Osteoblast (primary cell): Measurements from ENCODE around the gene SMCR8. TPM values are rescaled to one million over a fixed set of nuclear protein-coding genes. Genes with fewer than 3 reads are reported as not detected.

Experiments used
- DNase-seq: peaks from one replicate; pipeline ENCODE4 v3.0.0; 2011; ENCODE audit warnings: low spot score, mixed read lengths; ENCODE audit not compliant: insufficient read length; ENCODE audit errors: missing footprints
- H2AFZ ChIP-seq: 2 replicates; pipeline ENCODE4 v1.6.0; 2011; ENCODE audit warnings: mild to moderate bottlenecking, low read length
- H3K27ac ChIP-seq: 2 replicates; pipeline ENCODE4 v1.5.1; 2011; ENCODE audit warnings: mild to moderate bottlenecking, low read depth, low read length, moderate library complexity
- H3K27me3 ChIP-seq: 2 replicates; pipeline ENCODE4 v1.6.0; 2012; ENCODE audit warnings: mild to moderate bottlenecking, control low read depth, inconsistent platforms, low read length, moderate library complexity; ENCODE audit not compliant: insufficient read depth
- H3K36me3 ChIP-seq: 2 replicates; pipeline ENCODE4 v1.5.1; 2011; ENCODE audit warnings: mild to moderate bottlenecking, low read length, control low read depth, moderate library complexity; ENCODE audit not compliant: insufficient read depth
- H3K4me1 ChIP-seq: 2 replicates; pipeline ENCODE4 v1.5.1; 2011; ENCODE audit warnings: mild to moderate bottlenecking, low read length, control low read depth, moderate library complexity; ENCODE audit not compliant: insufficient read depth
- H3K4me2 ChIP-seq: 2 replicates; pipeline ENCODE4 v1.6.0; 2011; ENCODE audit warnings: mild to moderate bottlenecking, low read length; ENCODE audit not compliant: insufficient read depth
- H3K4me3 ChIP-seq: fragments of 200-600 bp; sonication (generic); 3 replicates; pipeline ENCODE4 v1.5.1; 2012; ENCODE audit warnings: mild to moderate bottlenecking, low read length, inconsistent platforms; ENCODE audit not compliant: insufficient read depth
- H3K79me2 ChIP-seq: 2 replicates; pipeline ENCODE4 v1.6.0; 2012; ENCODE audit warnings: mild to moderate bottlenecking, low read length, control low read depth, inconsistent platforms; ENCODE audit not compliant: insufficient read depth
- H3K9me3 ChIP-seq: 2 replicates; pipeline ENCODE4 v1.5.1; 2011; ENCODE audit warnings: low read depth, low read length, control low read depth
- H4K20me1 ChIP-seq: 2 replicates; pipeline ENCODE4 v1.6.0; 2012; ENCODE audit warnings: mild to moderate bottlenecking, low read length, control low read depth; ENCODE audit not compliant: insufficient read depth
- CTCF ChIP-seq: IDR thresholded peaks from 2 replicates; pipeline ENCODE4 v1.5.1; 2011; ENCODE audit warnings: mild to moderate bottlenecking, low read depth, low read length, moderate library complexity; ENCODE audit errors: extremely low read depth
- total RNA-seq: library from RNA; depleted of rRNA; stranded (reverse); fragments of >200 nt; gene quantifications from 2 replicates; pipeline ENCODE4 v1.2.3, GENCODE V29; 2012

Gene SMCR8
- total RNA-seq, 1 donor, result 22.1 TPM

GRCh38 chr17:18374216-18374615 lies 59.1 kb downstream of the SMCR8 start:
- no peak overlapping the region for H3K4me2 ChIP-seq
- H3K9me3 ChIP-seq, result peaks cover 2% of the 10 kb centered on the region
- no peaks in the 10 kb centered on the region for H3K79me2 ChIP-seq
- H3K36me3 ChIP-seq, result no peaks in the 10 kb centered on the region
- no peaks in the 10 kb centered on the region for H4K20me1 ChIP-seq
- no peak overlapping the region for H3K27ac ChIP-seq
- H3K4me3 ChIP-seq, result no peak overlapping the region
- peaks cover 6% of the 10 kb centered on the region for H3K27me3 ChIP-seq
- no peaks in the 10 kb centered on the region for H3K4me1 ChIP-seq
- DNase-seq, result no peak
- no peak for TF ChIP-seq CTCF
- no peak overlapping the region for H2AFZ ChIP-seq

Other genes starting within 250 kb of the SMCR8 start
- gene DRG2, start 227.3 kb upstream of the SMCR8 start, total RNA-seq, result 33.0 and 40.2 TPM in 2 replicates
- 1.1 and 1.2 TPM in 2 replicates for gene MYO15A, start 206.5 kb upstream of the SMCR8 start, total RNA-seq
- gene ALKBH5, start 131.5 kb upstream of the SMCR8 start, total RNA-seq, result 103 and 125 TPM in 2 replicates
- gene LLGL1, start 89.7 kb upstream of the SMCR8 start, total RNA-seq, result 41.0 and 50.3 TPM in 2 replicates
- gene FLII, start 56.6 kb upstream of the SMCR8 start, total RNA-seq, result 208 and 212 TPM in 2 replicates
- 14.5 and 16.5 TPM in 2 replicates for gene MIEF2, start 54.6 kb upstream of the SMCR8 start, total RNA-seq
- 36.2 and 39.5 TPM in 2 replicates for gene TOP3A, start 299 bp upstream of the SMCR8 start, total RNA-seq
- gene SHMT1, start 48.3 kb downstream of the SMCR8 start, total RNA-seq, result 19.5 and 26.5 TPM in 2 replicates
- not detected in 2 replicates for gene EVPLL, start 62.5 kb downstream of the SMCR8 start, total RNA-seq
- gene LGALS9C, start 161.5 kb downstream of the SMCR8 start, total RNA-seq, result not detected in 2 replicates